GOT3 (cell line): ENCODE data around the gene ANKRD35.

Experiments used
- DNase-seq: peaks from one replicate; lab custom pipeline; 2025; ENCODE audit warnings: mixed read lengths; lab: John Stamatoyannopoulos, UW

Gene ANKRD35

DNA sequence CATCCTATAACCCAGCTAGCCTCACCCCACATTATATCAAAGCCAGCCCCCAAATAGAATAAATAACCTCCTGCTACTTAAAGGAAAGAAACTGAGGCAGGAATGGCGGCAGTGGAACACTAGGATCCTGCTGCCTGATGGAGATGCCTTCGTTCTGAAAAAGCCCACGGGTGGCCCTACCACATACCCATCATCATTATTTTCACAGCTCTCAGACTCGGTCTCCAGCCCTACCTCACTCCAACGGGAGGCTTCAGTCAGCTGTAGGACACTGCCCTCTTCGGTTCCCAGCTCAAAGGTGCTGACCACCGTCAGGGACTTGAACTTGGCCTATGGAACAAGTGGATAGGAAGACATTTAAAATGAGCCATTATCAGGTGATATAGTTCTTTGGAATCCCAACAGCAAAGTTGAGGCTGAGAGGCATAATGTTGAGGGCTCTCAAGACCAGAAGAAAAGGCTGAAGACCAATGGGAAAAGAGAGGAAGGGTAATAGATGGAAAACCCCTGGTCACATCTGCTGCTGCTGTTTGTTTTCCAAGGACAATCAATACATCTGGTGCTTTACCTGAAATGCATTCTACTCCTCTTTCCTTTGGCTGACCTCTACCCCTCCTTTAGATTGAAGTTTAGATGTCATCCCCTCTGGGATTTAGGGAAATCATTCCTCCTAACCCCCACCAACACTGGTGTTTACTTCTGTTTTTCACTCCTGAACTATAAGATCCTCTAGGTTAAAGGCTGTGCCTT lies 7.8 kb upstream of the ANKRD35 start:
- no peak for DNase-seq

DNA sequence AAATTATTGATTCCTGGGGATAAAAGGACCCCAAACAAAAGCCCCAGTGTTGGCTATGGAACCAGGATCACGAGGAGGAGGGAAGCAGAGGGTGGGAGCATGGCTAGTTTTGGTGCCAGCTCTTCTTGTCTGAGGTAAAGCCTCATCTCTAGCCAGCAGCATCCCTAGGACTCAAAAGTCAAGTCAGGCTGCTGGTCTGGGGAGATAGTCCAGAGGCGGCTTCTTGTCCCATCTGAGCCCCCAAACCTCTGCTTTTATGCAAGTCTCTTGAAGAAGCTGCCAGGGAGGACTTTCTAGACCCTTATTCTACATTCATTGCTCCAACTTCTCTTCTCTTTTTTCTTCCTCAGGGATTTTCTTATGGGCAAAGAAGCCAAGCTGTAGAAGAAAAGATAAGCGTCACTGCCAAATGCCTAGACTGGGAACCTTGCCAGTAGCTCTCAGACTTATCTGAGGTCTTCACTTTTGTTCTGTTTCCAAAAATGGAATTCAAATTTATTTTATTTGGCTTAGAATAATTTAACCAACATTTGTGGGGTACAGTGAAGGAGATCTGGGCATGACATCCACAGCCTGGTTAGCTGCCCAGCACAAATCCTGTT lies 6.9 kb upstream of the ANKRD35 start:
- DNase-seq: no peak

DNA sequence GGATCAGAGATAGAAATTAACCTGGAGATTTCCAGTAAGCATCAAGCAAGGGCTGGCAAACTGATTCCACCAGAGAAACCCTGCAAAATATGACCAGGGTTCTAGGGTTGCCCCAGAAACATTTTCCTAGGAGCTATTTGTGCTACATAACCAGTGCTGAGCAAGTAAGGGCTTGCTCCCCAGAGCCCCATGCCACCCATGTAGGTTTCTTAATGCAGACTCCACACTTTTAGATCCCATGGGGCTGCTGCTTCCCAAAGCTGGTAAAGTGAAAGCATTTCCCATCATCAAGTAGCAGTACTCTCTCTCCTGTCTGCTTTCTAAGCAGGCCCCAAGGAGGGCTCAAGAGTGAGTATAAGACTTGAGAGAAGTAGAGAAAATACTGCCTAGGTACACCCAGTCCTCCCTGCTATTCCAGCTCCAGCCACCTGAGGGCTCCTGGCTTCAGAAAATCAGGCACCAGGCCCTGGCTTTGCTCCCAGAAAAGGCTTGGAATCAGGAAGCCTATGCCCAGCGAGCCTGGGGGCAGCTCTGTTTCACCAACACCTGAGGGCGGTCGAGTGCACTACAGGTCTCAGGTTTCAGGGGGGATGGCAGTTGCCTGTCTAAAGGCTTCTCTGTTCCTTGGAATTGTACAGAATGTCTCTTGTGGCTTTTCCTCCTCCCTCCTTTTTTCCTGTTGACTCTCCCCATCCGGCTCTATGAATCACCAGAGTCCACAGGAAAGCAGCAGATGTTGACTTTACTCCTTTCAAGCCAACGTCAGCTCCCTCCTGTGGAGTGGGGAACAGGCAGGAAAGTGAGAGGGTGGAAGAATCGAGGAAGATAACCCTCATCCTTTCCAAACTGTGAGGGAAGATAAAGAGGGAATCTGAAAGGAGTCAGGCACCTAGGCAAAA lies 6.2 kb upstream of the ANKRD35 start:
- DNase-seq: peak; percentile 93

DNA sequence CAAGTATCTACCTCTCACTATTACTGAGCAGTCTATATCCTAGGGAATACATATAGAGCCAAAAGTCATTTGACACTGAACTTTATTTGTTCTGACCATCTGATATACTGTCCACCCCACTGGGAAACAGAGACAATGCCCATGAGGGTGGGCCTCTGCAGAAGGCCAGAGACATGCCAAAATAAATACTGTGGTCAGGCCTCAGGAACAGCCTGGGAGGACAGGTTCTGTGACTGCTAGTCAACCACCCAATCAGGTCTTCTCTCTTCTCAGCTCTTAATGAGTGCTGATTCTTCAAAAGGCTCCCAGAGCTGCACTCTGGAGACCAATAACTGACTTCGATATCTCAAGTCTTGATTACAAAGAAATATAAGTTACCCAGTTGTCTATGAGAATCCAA lies 5.5 kb upstream of the ANKRD35 start:
- no peak for DNase-seq

DNA sequence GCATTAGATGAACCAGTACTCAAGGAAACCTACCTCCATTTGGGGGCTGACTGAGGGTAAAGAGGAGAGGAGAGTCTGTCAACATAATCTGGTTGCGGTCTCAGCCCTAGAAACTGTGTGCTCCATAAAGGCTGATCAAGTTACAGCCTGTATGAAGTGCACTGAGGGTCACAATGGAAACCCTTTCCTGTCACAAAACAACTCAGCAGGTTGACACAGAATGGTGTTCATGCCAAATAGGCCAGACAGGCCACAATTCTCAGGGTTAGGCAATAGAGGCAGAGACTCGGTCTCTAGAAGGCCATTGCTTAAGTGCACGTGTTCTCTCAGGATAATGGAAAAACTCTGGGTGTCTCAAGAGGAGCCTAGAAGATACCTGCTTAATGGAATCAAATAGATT lies 4.1 kb upstream of the ANKRD35 start:
- DNase-seq: no peak

DNA sequence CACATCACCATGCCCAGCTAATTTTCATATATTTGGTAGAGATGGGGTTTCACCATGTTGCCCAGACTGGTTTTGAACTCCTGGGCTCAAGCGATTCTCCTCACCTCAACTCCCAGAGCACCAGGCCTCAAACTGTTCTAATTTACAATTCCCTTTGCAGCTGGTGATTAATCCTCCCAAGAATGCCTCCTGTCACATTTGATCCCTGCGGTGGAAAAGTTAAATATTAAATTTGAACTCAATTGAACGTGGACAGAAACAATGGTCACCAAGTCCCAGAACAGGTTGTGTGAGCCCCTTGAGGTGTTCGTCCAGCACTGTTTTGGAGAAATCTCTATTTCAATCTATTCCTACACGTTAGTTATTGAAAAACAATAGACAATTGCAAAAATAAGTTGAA lies 2.0 kb upstream of the ANKRD35 start:
- DNase-seq: no peak

DNA sequence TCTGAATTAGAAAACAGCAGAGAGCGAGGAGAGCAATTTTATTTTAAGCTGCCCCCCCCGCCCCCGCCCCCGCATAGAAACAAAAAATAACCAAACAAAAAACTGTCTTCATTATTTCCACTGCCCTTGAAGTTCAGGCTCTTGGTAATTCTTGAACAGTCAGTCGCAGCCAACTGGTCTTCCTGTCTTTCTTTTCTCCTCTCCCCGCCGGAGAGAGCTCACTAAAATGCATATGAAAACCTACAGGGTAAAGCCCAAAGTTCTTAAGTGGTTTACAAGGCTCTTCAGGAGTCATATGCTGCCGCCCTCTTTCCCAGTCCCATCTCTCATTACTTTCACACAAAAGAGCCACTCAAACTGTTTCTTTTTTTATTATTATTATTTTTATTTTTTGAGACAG lies 1.1 kb upstream of the ANKRD35 start:
- no peak for DNase-seq

DNA sequence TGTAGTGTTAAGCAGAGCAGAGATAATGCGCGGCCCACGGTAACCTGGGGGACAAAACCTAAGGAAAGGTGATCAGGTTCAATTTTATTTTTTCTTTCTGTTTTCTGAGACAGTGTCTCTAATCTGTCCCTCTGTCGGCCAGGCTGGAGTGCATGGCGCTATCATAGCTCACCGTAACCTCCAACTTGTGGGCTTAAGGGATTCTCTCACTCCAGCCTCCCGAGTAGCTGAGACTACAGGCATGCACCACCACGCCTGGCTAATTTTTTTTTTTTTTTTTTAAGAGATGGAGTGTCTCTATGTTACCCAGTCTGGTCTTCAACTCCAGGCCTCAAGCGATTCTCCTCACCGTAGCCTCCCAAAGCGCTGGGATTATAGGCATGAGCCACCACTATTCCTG lies 724 bp upstream of the ANKRD35 start:
- no peak for DNase-seq

DNA sequence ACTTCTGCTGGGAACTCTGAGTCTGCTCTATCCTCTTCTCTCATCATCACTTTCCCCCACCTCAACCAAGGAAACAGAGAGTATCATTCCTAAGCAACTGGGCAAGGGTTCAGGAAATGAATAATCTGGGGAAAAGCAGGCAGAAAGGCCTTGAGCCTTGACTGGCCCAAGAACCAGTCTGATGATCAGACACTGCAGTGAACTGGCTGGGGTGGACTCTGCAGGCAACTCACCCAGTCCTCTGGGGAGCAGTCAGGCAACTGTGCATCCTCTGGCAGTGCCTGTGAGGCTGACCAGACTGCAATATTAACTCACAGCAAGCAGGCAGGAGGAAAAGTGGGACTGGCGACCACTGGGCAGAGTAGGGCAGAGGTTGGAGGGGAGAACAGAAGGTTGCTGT lies 991 bp downstream of the ANKRD35 start:
- no peak for DNase-seq

DNA sequence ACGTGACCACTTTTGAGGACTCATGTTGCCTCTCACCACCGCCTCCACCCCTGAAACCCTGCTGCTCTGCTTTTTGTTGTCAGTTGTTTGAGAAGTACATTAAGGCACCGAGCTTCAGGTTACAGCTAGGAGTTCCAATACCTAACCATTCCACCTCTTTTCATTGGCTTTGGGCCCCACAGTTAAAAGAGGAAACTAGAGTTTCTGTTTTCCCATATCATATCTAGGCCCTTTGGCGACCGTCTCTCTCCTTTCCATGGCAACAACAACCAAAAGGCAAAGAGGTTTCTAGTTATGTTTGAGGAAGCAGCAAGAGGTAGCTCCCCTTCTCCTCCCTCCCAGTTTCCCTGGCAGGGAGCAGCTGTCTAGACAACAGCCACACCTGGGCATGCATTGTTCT lies 5.9 kb downstream of the ANKRD35 start:
- DNase-seq: no peak

DNA sequence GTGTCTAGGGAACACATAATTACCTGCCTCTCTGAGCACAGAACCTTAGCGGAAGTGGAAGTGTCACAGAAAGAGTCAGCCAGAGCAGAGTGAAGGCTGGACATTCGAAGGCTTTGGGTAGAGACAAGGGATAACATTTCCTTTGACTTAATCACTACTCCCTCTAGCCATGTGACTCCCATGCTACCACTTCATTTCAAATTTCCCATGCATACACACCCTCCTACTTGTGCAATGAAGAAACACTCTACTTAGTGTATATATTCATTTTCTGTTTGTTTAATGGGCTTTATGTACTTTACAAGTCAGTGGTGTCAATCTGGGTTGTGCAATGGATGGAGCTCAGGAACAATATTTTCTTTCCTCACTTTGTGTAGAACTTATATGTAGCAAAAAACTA lies 6.9 kb downstream of the ANKRD35 start:
- DNase-seq: no peak

DNA sequence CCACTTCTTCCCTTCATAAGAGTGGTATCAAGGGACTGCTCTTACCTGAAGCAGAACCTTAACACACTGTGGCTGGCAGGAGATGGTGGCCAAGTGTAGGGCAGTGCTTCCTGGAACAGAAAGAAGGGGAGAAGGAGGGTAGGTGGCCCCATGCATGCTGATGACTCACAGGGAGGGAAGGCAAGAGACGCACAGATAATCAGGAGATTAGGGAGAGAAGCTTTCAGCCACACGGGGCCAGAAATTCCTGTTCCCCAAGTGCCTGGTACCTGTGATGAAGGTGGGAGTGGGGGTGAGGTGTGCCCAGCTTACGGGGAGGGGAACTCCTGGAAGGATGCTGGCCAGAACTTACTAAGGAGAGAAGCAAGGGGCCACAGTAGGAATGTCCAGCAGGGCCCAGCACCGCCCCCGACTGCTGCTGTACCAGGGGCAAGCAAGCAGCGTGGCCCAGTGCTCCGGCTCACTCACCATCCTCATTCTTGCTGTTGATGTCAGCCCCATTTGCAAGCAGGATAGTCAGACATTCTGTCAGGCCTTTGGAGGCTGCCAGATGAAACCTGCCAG lies 7.7 kb downstream of the ANKRD35 start:
- DNase-seq: no peak

DNA sequence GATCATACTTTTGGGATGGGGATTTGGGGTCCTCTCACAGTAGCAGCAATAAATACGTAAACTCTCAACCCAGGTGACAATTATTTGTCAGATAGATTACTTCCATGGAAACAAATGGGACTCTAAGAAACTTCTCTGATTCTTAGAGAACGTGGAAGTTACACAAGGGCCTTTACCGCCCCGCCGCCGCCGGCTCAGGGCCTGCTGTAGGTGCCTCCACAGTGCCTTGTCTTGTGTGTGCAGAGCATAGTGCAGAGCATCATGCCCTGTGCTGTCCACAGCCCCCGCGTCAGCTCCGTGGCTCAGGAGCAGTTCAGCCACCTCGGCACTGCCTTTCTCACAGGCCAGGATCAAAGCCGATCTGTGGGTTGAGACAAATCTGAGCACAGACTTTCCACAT lies 11.0 kb downstream of the ANKRD35 start:
- no peak for DNase-seq

DNA sequence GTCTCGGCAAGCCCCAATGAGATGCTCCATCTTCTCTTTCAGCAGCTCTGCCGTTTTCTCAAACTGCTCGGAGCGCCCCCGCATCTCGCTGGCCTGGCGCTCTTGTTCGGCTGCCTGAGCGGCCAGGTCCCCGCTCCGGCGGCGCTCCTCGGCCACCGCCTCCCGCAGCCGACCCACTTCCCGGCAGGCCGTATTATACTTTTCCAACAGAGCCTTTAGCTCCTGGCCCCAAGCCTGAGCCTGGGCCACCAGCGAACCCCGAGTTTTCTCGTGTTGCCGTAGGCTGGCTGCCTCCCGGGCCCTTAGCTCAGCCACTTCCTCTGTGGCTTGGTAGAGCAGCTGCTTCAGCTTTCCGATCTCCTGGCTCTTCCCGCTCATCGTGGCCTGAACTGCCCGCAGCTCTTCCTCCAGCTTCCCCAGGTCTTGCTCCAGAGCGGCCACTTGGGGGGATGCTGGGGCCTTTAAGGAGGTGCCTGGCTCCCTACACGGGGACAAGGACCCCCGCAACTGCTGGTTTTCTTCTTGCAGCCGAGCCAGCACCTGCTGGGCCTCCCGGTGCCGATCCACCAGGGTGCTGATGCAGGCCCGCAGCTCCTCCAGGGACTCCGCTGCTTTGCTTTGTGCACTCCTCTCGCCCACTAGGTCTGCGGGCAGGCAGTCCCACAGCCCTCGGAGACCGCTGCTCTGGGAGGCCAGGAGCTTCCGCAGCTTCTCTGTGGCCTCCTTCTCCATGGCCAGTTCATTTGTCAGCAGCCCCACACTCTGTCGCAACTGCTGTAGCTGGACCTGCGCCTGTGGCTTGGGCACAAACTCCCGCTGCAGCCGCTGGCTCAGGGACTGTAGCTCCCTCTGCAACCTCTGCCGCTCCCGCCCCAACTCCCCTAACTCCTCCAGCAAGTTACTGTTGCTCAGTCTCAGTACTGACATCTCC lies 13.4 kb downstream of the ANKRD35 start:
- no peak for DNase-seq

DNA sequence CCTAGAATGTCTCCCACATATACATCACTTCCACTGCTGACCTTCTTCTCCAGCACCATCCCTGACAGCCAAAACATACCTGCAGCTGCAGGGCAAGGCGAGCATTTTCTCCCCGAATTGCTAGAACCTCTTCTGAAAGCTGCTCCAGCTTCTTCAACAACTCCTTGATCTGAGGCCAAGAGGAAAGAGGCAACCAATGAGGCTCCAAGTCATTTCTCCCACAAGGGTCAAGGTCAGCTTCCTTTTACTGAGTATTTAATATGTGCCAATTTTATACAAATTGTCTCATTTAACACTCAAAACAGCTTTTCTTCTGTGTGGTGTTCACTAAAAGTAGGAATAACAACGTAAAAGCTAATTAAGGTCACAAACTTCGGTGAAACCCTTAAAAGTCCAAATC lies 17.4 kb downstream of the ANKRD35 start:
- DNase-seq: no peak

DNA sequence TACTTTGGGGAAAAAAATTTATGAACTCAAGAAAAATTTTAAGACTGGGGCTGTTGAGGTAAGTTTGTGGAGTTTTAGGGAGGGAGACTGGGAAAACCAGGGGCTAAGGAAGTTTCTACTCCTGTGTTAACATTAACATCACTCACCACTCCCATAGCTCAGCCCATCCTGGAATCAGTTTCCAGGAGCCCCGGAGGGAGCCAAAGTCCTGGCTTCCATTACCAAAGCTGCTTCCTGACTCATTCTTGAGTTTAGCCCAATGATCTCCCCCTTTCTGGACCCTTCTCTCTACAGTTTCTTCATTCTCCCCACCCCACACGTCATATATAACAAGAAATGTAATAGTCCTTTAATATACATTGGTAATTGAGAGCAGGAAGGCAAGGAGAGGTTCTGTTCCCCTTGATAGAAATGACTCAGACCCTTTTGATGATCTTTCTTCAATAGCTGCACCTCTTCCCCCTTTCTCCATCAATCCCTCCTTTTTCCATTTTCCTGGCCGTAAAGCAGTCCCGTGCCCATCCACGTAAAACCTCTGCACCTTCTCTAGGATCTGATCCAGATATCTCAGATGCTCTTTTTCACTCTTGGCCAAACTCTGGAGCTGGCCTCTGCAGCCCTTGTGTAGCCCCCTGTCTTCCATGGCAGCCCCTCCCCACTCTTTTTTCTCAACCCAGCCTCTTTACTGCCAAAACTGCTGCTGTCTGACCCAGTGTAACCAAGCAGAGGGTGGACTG lies 22.2 kb downstream of the ANKRD35 start:
- no peak for DNase-seq

DNA sequence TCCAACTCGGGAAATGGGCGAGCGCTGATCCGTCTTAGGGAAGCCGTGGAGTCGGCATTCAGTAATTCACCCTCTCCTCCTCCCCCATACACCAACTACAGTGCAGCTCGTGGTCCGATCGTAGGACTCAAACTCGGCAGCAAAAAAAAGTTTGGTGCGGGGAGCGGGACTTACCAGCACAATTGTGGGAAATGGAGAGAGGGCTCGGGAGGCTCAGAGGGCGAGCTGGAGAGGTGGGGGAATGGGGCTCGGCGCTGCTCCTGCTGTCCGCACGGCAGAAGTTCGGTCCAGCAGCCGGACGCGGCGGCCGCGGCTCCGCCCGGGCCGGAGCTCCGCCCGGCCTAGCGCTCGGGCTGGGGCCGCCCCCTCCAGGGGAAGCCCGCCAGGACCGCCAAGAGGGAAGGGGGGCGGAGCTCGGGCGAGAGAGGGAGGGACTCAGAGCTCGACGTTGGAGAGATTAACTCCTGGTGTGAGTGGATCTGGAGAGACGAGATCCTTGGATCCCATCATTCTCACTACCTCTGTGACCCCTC lies 26.1 kb downstream of the ANKRD35 start:
- DNase-seq: peak; percentile 82

DNA sequence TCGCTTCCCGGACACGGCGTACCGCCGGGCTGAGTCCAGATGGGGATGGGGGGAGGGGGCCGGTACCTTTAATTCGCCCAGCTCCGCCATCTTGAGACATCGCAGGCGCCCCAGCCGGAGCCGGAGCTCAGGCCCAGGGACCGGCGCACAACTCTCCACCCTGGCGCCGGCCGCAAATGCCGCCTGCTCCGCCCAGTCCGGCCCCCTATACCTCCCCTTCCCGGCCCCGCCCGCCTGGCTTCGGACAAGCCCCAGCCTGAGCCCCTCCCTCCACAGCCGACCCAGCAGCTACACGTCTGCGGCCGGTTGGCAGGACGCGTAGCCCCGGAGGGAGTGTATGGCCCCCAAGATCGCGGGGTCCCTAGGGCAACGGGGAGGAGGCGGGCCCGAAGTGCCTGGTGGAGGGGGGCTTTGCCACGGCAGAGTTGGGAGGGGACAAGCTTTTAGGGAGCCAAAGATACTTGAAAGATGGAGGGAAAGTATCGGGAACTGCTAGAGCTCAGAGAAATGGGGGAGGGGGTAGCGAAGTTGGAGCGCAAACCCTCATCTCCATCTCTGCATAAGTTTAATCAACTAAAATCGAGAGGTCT lies 26.7 kb downstream of the ANKRD35 start, which contains the start of gene PIAS3:
Gene PIAS3, minus strand, starts transcription at position 181 of the 590 bp plus-strand sequence. Its CDS starts 91 bp downstream, at position 90.
- DNase-seq: peak; percentile 89

DNA sequence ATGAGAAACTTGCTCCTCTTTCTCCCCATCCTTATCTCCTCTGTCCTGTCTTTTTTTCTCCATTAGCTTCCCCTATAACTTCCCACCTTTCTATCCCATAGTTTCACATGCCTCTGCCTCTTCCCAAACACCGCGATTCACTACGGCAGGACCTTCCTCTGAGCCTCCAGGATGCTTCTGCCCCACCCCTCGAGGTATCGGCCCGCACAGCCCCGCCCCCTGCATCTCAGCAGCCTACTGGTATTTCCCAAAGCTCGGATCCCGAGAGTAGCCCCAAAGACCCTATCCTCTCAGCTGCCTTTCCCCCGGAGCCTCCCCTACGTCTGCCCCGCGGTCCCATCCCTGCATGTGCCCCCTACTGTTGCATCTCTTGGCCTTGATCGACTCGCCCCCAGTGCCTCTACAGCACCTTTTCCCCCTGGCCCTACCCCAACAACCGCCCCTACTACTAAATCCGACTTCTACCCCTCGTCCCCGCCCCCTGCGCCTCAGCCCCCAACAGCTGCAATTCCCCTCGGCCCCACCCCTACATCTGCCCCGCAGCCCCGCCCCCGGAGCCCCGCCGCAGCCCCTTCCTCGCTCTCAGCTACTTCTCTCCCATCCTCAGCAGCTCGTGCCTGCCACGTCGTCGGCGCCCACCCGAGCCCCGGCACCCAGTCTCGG lies 27.3 kb downstream of the ANKRD35 start:
- no peak for DNase-seq
